GM12878 (cell line): ENCODE results near the gene MMRN2. TPM values are rescaled to one million over a fixed set of nuclear protein-coding genes. Genes with fewer than 3 reads are reported as not detected.

Source experiments
- ATAC-seq: fragments of 200-7000 bp; cut with Tn5 transposase; 3 replicates; pipeline ENCODE4 v1.9.1; 2020; ENCODE audit warnings: mild to moderate bottlenecking, moderate library complexity
- BruUV-seq: library from RNA; stranded (reverse); fragments of 400-500 nt; replicated peaks from 2 replicates; lab custom pipeline; 2021; lab: Mats Ljungman, UMichigan
- CTCF ChIA-PET: fragments of 300-600 bp; sonication (Branson Sonifier 250); formaldehyde crosslinking; extraction: SDS; loops from one replicate; lab custom pipeline; 2021; ENCODE audit warnings: inconsistent platforms; lab: Yijun Ruan, JAX
- POLR2A ChIA-PET: fragments of 350-600 bp; formaldehyde crosslinking; extraction: SDS; loops from one replicate; lab custom pipeline; 2021; ENCODE audit warnings: inconsistent platforms; lab: Charles Lee
- RAD21 ChIA-PET: fragments of 300-600 bp; sonication (Branson Sonifier 250); formaldehyde crosslinking; loops from one replicate; lab custom pipeline; 2023; ENCODE audit warnings: antibody characterized with exemption; ENCODE audit not compliant: unreplicated experiment; lab: Charles Lee
- SMC1A ChIA-PET: fragments of 300-600 bp; sonication (Branson Sonifier 250); formaldehyde crosslinking; loops from one replicate; lab custom pipeline; 2023; ENCODE audit not compliant: unreplicated experiment, uncharacterized antibody; lab: Charles Lee
- DNase-seq: peaks from one replicate; pipeline ENCODE4 v3.0.0-alpha.2; 2011; ENCODE audit warnings: low read depth, low spot score
- FAIRE-seq: peaks from 3 replicates; lab custom pipeline; 2011; peaks lifted over from hg19 to GRCh38; lab: Jason Lieb, UNC
- H2AFZ ChIP-seq: 2 replicates; pipeline ENCODE4 v1.6.0; 2011; ENCODE audit warnings: low read depth, low read length, control low read depth; ENCODE audit not compliant: control insufficient read depth
- H3K27ac ChIP-seq: 2 replicates; pipeline ENCODE4 v1.5.1; 2011; ENCODE audit warnings: control low read depth; ENCODE audit not compliant: control insufficient read depth, insufficient read depth
- H3K27me3 ChIP-seq, 2 experiments: replicated peaks in 1 of 2; 2 replicates each; pipeline versions ENCODE4 v1.6.0 to v1.6.1; 2011; ENCODE audit warnings: low read length in 1 of 2; ENCODE audit not compliant: control insufficient read depth in 2 of 2, insufficient read depth in 2 of 2
- H3K36me3 ChIP-seq, 2 experiments: 2 replicates each; pipeline ENCODE4 v1.5.1; 2011; ENCODE audit warnings: low read length in 1 of 2; ENCODE audit not compliant: control insufficient read depth in 2 of 2, insufficient read depth in 2 of 2
- H3K4me1 ChIP-seq: 2 replicates; pipeline ENCODE4 v1.6.1; 2011; ENCODE audit warnings: mild to moderate bottlenecking, low read length, moderate library complexity, mixed read lengths; ENCODE audit not compliant: control insufficient read depth, insufficient read depth
- H3K4me2 ChIP-seq: 2 replicates; pipeline ENCODE4 v1.6.0; 2011; ENCODE audit warnings: control low read depth; ENCODE audit not compliant: control insufficient read depth, insufficient read depth
- H3K4me3 ChIP-seq: fragments of 200-600 bp; sonication (generic); 2 replicates; pipeline ENCODE4 v1.5.1; 2016
- H3K79me2 ChIP-seq: 2 replicates; pipeline ENCODE4 v1.6.0; 2011; ENCODE audit warnings: low read length; ENCODE audit not compliant: control insufficient read depth, insufficient read depth
- H3K9ac ChIP-seq: 2 replicates; pipeline ENCODE4 v1.8.0; 2011; ENCODE audit warnings: low read length, control low read depth, mixed read lengths; ENCODE audit not compliant: control insufficient read depth, insufficient read depth
- H3K9me3 ChIP-seq: replicated peaks from 3 replicates; pipeline ENCODE4 v1.5.1; 2011; ENCODE audit warnings: mild to moderate bottlenecking, low read length; ENCODE audit not compliant: control insufficient read depth, insufficient read depth
- H4K20me1 ChIP-seq: 2 replicates; pipeline ENCODE4 v1.6.0; 2011; ENCODE audit not compliant: control insufficient read depth, insufficient read depth
- ATF7 ChIP-seq: fragments of 450-650 bp; IDR thresholded peaks from 2 replicates; pipeline ENCODE4 v1.6.1; 2016; ENCODE audit warnings: low read depth, mild to moderate bottlenecking
- CBX3 ChIP-seq: fragments of 200-600 bp; sonication (generic); IDR thresholded peaks from 2 replicates; pipeline ENCODE4 v1.6.1; 2016; ENCODE audit warnings: low read depth, borderline replicate concordance
- EZH2 ChIP-seq: IDR thresholded peaks from 2 replicates; pipeline ENCODE4 v1.6.1; 2012; ENCODE audit warnings: low read depth, mild to moderate bottlenecking, control low read depth, inconsistent platforms, low read length, borderline replicate concordance; ENCODE audit not compliant: control insufficient read depth
- HDAC2 ChIP-seq: fragments of 200-600 bp; sonication (generic); IDR thresholded peaks from 2 replicates; pipeline ENCODE4 v1.6.1; 2017
- IRF4 ChIP-seq: IDR thresholded peaks from 2 replicates; pipeline ENCODE4 v1.6.1; 2011; ENCODE audit warnings: low read depth, low read length
- NR2C1 ChIP-seq: fragments of 450-650 bp; IDR thresholded peaks from 2 replicates; pipeline ENCODE4 v1.6.1; 2017; ENCODE audit warnings: antibody characterized with exemption, mild to moderate bottlenecking, moderate library complexity
- NRF1 ChIP-seq: conservative IDR thresholded peaks from 2 replicates; pipeline ENCODE4 v1.6.1; 2011; ENCODE audit warnings: mild to moderate bottlenecking, low read depth, low read length, improper control_type of control experiment
- SMARCA5 ChIP-seq: fragments of 450-650 bp; IDR thresholded peaks from 2 replicates; pipeline ENCODE4 v1.6.1; 2017; ENCODE audit warnings: mild to moderate bottlenecking
- SPI1 ChIP-seq: IDR thresholded peaks from 2 replicates; pipeline ENCODE4 v1.6.1; 2011; ENCODE audit warnings: low read depth, mild to moderate bottlenecking, low read length, moderate library complexity, borderline replicate concordance; ENCODE audit not compliant: insufficient read depth
- TCF3 ChIP-seq: IDR thresholded peaks from 2 replicates; pipeline ENCODE4 v1.6.1; 2012; ENCODE audit warnings: low read depth, mild to moderate bottlenecking, low read length, borderline replicate concordance; ENCODE audit not compliant: insufficient read depth
- WGBS: methylation state at CpG from one replicate; pipeline ENCODE4 v1.1.6; 2016; ENCODE audit warnings: low lambda C conversion rate; ENCODE audit not compliant: insufficient replicate concordance, insufficient coverage; ENCODE audit errors: missing lambda C conversion rate; 5-methylcytosine and 5-hydroxymethylcytosine counted together
- in situ Hi-C: fragments of 300-500 bp; cut with MboI; formaldehyde crosslinking; loops from 9 replicates; pipeline ENCODE4 v1.14.3; 2018; ENCODE audit warnings: mixed read lengths
- intact Hi-C: fragments of 100-400 bp; cut with micrococcal nuclease; formaldehyde crosslinking; loops from one replicate; pipeline ENCODE4 v1.14.2; 2022; ENCODE audit not compliant: unreplicated experiment
- polyA plus RNA-seq, 11 experiments: library from polyadenylated mRNA; depleted of rRNA in 4 of 11; unstranded in 6 of 11; stranded (reverse) in 5 of 11; fragments of >200 nt; fragmentation: Nextera tagmentation in 4 of 11; fragmentation: Illumina TruSeq in 1 of 11; extraction: Ambion mirVana in 4 of 11; extraction: Trizol in 1 of 11; gene quantifications; 1 replicate in 1 of 11; 2 replicates in 10 of 11; pipeline versions ENCODE4 v1.2.1 to v1.2.3, GENCODE V29; 2011 to 2016; ENCODE audit warnings: inconsistent platforms in 2 of 11, missing spikeins in 2 of 11, low read depth in 1 of 11
- total RNA-seq, 4 experiments: library from RNA; depleted of rRNA in 3 of 4; stranded (reverse); fragments of >200 nt in 3 of 4; fragmentation: Illumina TruSeq in 1 of 4; extraction: Trizol in 1 of 4; gene quantifications; 2 replicates each; pipeline versions ENCODE4 v1.2.1 to v1.2.3, GENCODE V29; 2013 to 2021

MMRN2 gene
- total and polyA plus RNA-seq, 10 of the 15 experiments (the other 5 are each of a cell fraction or from before 2014, with no cell fraction given): 0.09 to 1.0 (median 0.54) TPM; not detected in 3

GRCh38 chr10:86889997-86890396, 67.4 kb downstream of the MMRN2 start:
- no peak overlapping the region for H3K4me3 ChIP-seq
- H3K27me3 ChIP-seq: no peaks in the 10 kb centered on the region
- intact Hi-C loops: no loop called here
- ATAC-seq (no peak), DNase-seq (no peak), FAIRE-seq (no peak)
- peaks cover 6% of the 10 kb centered on the region; the same call in 1 of the 2 replicates for H3K4me1 ChIP-seq
- TF ChIP-seq ATF7: no peak
- TF ChIP-seq NRF1: no peak
- no peak for TF ChIP-seq TCF3
- TF ChIP-seq IRF4: no peak
- no peak for TF ChIP-seq EZH2
- TF ChIP-seq NR2C1: no peak
- TF ChIP-seq HDAC2: no peak
- TF ChIP-seq SPI1: no peak
- TF ChIP-seq CBX3: no peak
- no peak for TF ChIP-seq SMARCA5
- TF ChIP-seq, all 136 proteins: peak for 0
- ChIA-PET POLR2A (interaction anchor here (0.6 to 1.5 kb wide), 3 partner anchors 132 to 178 kb away, joined by 3 to 4 read pairs (median 4); partner anchors contain the start of gene BMPR1A), RAD21 (interaction anchor here (1.8 to 3.4 kb wide), 3 partner anchors 10 to 178 kb away, joined by 5 to 12 read pairs (median 8); no protein-coding TSS in a partner anchor), CTCF (interaction anchor here (0.6 to 2.9 kb wide), 6 partner anchors 9 to 201 kb away, joined by 3 to 16 read pairs (median 3); no protein-coding TSS in a partner anchor), SMC1A (interaction anchor here (0.6 to 2.0 kb wide), 9 partner anchors 8 to 453 kb away, joined by 3 to 11 read pairs (median 4); no protein-coding TSS in a partner anchor)
- Histone ChIP-seq H3K36me3 (no peaks in the 10 kb centered on the region; a peak in 2 of 4 replicates), H3K9ac (no peak overlapping the region), H3K27ac (no peak overlapping the region), H3K79me2 (no peaks in the 10 kb centered on the region), H2AFZ (no peak overlapping the region), H3K9me3 (no peaks in the 10 kb centered on the region), H4K20me1 (no peaks in the 10 kb centered on the region), H3K4me2 (no peak overlapping the region)
- no TSS peak for BruUV-seq
- in situ Hi-C loops: no loop called here
- 78% methylated on average over 3 of the region's 3 CpGs for WGBS
